ENCODE data around the gene ZFHX3.

ZFHX3 gene

GRCh38 chr16:72850021-72850420 lies 197.9 kb downstream of the ZFHX3 start:
- TF ChIP-seq CTCF (IDR thresholded peaks at IDR 0.05; ENCODE audit: control extremely low read depth, extremely low read depth, low read depth, missing control alignments) = no peak
- no peak for DNase-seq (ENCODE audit: extremely low spot score)
- ChIA-PET CTCF (interaction anchor here (7.8 to 9.4 kb wide), 2 partner anchors 15 to 17 kb away, joined by 69 to 94 read pairs; no protein-coding TSS in a partner anchor), POLR2A (no interaction called here)

DNA sequence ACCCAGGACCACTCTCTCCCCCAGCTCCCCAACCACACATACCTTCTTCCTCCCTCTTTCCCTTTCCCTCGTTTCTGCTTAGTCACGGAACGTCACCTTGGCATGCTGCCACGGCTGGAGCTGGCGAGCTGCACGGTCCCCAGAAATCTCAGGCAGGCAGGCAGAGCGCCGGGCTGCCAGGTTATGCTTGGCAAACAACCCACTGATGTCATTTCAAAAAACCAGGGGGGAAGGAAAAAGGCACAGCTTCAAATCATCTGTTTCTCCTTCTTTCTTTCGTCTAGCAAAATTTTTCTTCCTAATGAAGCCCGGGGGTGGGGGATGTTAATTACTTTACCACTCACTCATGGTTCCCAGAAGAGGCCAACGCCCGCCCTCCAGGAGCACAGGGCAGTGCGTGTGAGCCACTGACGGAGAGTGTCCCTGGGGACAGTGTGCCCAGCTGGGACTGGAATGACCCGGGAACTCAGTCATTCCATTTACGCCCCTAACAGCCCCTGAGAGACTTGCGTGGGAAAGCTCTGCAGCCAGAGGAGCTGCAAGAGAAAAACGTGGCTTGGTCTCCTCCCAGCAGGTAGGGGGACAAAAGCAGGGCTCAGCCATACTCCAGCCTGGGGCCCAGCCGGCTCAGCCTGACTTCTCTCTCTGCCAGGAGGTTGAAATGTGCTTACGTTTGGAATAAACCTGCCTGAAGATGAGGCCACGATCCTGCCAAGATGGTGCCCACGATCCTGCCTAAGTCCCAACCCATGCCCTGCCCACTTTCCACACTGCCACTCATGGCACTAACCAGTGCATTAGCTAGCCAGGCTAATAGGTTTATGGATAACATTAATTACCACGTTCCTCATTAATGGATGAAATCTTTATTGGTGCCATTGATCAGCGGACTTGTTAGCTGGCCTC lies 198.9 kb downstream of the ZFHX3 start:
- no peak for TF ChIP-seq CTCF (IDR thresholded peaks at IDR 0.05; ENCODE audit: control extremely low read depth, extremely low read depth, low read depth, missing control alignments)
- no peak for DNase-seq (ENCODE audit: extremely low spot score)
- CTCF ChIA-PET = interaction anchor here (1.2 to 7.8 kb wide), 3 partner anchors 7 to 346 kb away, joined by 3 to 69 read pairs (median 33); no protein-coding TSS in a partner anchor
- POLR2A ChIA-PET = no interaction called here

DNA sequence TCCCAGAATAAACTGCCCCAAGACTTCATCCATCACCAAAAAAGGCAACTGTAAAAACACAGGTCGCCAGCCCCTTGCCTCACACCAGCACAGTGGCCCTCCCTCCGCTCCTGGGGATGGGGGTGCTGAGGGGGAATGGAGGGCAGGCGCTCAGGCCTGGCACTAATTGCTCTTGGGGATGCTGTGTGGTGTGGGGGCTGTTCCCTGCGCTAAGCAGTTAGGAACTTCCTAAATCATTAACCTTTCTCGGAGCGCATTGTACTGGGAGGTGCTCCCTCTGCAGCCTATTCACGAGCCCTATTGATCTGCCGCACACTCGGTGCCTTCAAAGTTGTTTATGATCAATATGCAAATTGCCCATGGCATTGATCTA lies 199.9 kb downstream of the ZFHX3 start:
- TF ChIP-seq CTCF (IDR thresholded peaks at IDR 0.05; ENCODE audit: control extremely low read depth, extremely low read depth, low read depth, missing control alignments) = no peak
- ChIA-PET CTCF (interaction anchor here (1.0 to 7.8 kb wide), 7 partner anchors 8 to 30 kb away, joined by 3 to 69 read pairs (median 4); no protein-coding TSS in a partner anchor), POLR2A (no interaction called here)
- no peak for DNase-seq (ENCODE audit: extremely low spot score)

- peak; percentile 67 for DNase-seq (ENCODE audit: extremely low spot score)
- CTCF ChIA-PET = interaction anchor here (0.6 to 7.8 kb wide), 12 partner anchors 9 to 345 kb away, joined by 3 to 69 read pairs (median 3); no protein-coding TSS in a partner anchor
- POLR2A ChIA-PET = no interaction called here
- TF ChIP-seq CTCF (IDR thresholded peaks at IDR 0.05; ENCODE audit: control extremely low read depth, extremely low read depth, low read depth, missing control alignments) = peak; percentile 74
These were observed 200.5 kb downstream of the ZFHX3 start for GRCh38 chr16:72847187-72848027.

- ChIA-PET POLR2A (interaction anchor here (0.8 kb wide), 1 partner anchor 694 kb away, joined by 5 read pairs; no protein-coding TSS in a partner anchor), CTCF (interaction anchor here (1.0 to 7.8 kb wide), 8 partner anchors 10 to 344 kb away, joined by 3 to 69 read pairs (median 3); no protein-coding TSS in a partner anchor)
- no peak for TF ChIP-seq CTCF (IDR thresholded peaks at IDR 0.05; ENCODE audit: control extremely low read depth, extremely low read depth, low read depth, missing control alignments)
- DNase-seq (ENCODE audit: extremely low spot score) = no peak
These were observed 201.3 kb downstream of the ZFHX3 start for GRCh38 chr16:72846594-72846993.

Data from GM10248 (cell line).